Measurements from ENCODE around the gene ARHGAP23. TPM values are rescaled to one million over a fixed set of nuclear protein-coding genes. Genes with fewer than 3 reads are reported as not detected.
"Not testable (repeated sequence)": the region's sequence is repeated elsewhere in the genome, so short reads cannot be mapped to it uniquely, and the experiment has no call there.

Gene ARHGAP23
- total RNA-seq, 2 experiments from 2014 or later, result 0.40 to 0.47 TPM

- Mint-ChIP-seq H3K27ac (no peak overlapping the region), H3K27me3 (no peaks in the 10 kb centered on the region), H3K4me3 (no peak overlapping the region), H3K9me3 (no peaks in the 10 kb centered on the region), H3K36me3 (ENCODE audit: low read depth) (no peaks in the 10 kb centered on the region), H3K4me1 (ENCODE audit: low read depth) (peaks cover 7% of the 10 kb centered on the region)
- ChIA-PET CTCF (interaction anchor here (1.0 to 3.8 kb wide), 3 partner anchors 31 to 62 kb away, joined by 3 to 18 read pairs (median 5); no protein-coding TSS in a partner anchor), POLR2A (no interaction called here)
- ATAC-seq (no peak), DNase-seq (no peak)
- no peak for TF ChIP-seq CTCF (IDR thresholded peaks at IDR 0.05)
- intact Hi-C loops (cut with micrococcal nuclease), result no loop called here
Observed at GRCh38 chr17:38485146-38485468, 56.8 kb downstream of the ARHGAP23 start.

GRCh38 chr17:38485681-38486298 lies 57.5 kb downstream of the ARHGAP23 start:
- H3K4me3 Mint-ChIP-seq; H3K27me3 Mint-ChIP-seq; H3K9me3 Mint-ChIP-seq; intact Hi-C loops (cut with micrococcal nuclease); POLR2A ChIA-PET; H3K27ac Mint-ChIP-seq; H3K4me1 Mint-ChIP-seq (ENCODE audit: low read depth); H3K36me3 Mint-ChIP-seq (ENCODE audit: low read depth): not testable (repeated sequence)
- peak; percentile 42 for ATAC-seq
- peak; percentile 58 for DNase-seq
- CTCF ChIA-PET, result interaction anchor here (1.0 to 3.8 kb wide), 3 partner anchors 31 to 71 kb away, joined by 3 to 18 read pairs (median 4); no protein-coding TSS in a partner anchor

GRCh38 chr17:38489774-38490173 lies 61.5 kb downstream of the ARHGAP23 start:
- ATAC-seq, H3K9me3 Mint-ChIP-seq: not testable (repeated sequence)
- intact Hi-C loops (cut with micrococcal nuclease), result loop anchor here (5.0 kb wide), 2 partner anchors 67 to 93 kb away; no protein-coding TSS in a partner anchor

GRCh38 chr17:38491346-38492066 lies 63.2 kb downstream of the ARHGAP23 start:
- H3K4me3 Mint-ChIP-seq; H3K27me3 Mint-ChIP-seq; DNase-seq; H3K36me3 Mint-ChIP-seq (ENCODE audit: low read depth); ATAC-seq; H3K9me3 Mint-ChIP-seq; H3K27ac Mint-ChIP-seq; POLR2A ChIA-PET; H3K4me1 Mint-ChIP-seq (ENCODE audit: low read depth): not testable (repeated sequence)
- intact Hi-C loops (cut with micrococcal nuclease), result loop anchor here (1.0 to 5.0 kb wide), 3 partner anchors 69 to 176 kb away; no protein-coding TSS in a partner anchor
- CTCF ChIA-PET, result interaction anchor here (0.6 to 2.5 kb wide), 7 partner anchors 17 to 175 kb away, joined by 3 to 19 read pairs (median 4); no protein-coding TSS in a partner anchor

More at GRCh38 chr17:38489774-38490173, 61.5 kb downstream of the ARHGAP23 start:
- H3K36me3 Mint-ChIP-seq (ENCODE audit: low read depth); H3K27ac Mint-ChIP-seq; H3K27me3 Mint-ChIP-seq; POLR2A ChIA-PET; H3K4me3 Mint-ChIP-seq; DNase-seq; H3K4me1 Mint-ChIP-seq (ENCODE audit: low read depth): not testable (repeated sequence)
- CTCF ChIA-PET, result interaction anchor here (1.0 to 1.8 kb wide), 3 partner anchors 48 to 178 kb away, joined by 3 to 4 read pairs (median 3); no protein-coding TSS in a partner anchor

- ChIA-PET POLR2A (interaction anchor here (1.1 kb wide), 1 partner anchor 175 kb away, joined by 4 read pairs; no protein-coding TSS in a partner anchor), CTCF (interaction anchor here (0.6 to 2.5 kb wide), 12 partner anchors 17 to 175 kb away, joined by 3 to 19 read pairs (median 4); no protein-coding TSS in a partner anchor)
- intact Hi-C loops (cut with micrococcal nuclease), result loop anchor here (1.0 to 5.0 kb wide), 3 partner anchors 70 to 175 kb away; no protein-coding TSS in a partner anchor
- peak; percentile 67 for TF ChIP-seq CTCF (IDR thresholded peaks at IDR 0.05)
- H3K9me3 Mint-ChIP-seq; H3K27me3 Mint-ChIP-seq; H3K27ac Mint-ChIP-seq; H3K4me3 Mint-ChIP-seq; H3K4me1 Mint-ChIP-seq (ENCODE audit: low read depth); H3K36me3 Mint-ChIP-seq (ENCODE audit: low read depth): not testable (repeated sequence)
- DNase-seq (peak; percentile 98), ATAC-seq (peak; percentile 83)
Observed at GRCh38 chr17:38492067-38493040, 64.1 kb downstream of the ARHGAP23 start.

- intact Hi-C loops (cut with micrococcal nuclease), result loop anchor here (5.0 kb wide), 2 partner anchors 72 to 88 kb away; no protein-coding TSS in a partner anchor
Observed at GRCh38 chr17:38494152-38494551, 65.9 kb downstream of the ARHGAP23 start.

GRCh38 chr17:38497656-38498055 lies 69.4 kb downstream of the ARHGAP23 start:
- DNase-seq; intact Hi-C loops (cut with micrococcal nuclease): not testable (repeated sequence)
- CTCF ChIA-PET, result interaction anchor here (0.9 kb wide), 1 partner anchor 12 kb away, joined by 3 read pairs; no protein-coding TSS in a partner anchor

More at GRCh38 chr17:38494152-38494551, 65.9 kb downstream of the ARHGAP23 start:
- H3K27me3 Mint-ChIP-seq; H3K27ac Mint-ChIP-seq; H3K4me1 Mint-ChIP-seq (ENCODE audit: low read depth); H3K4me3 Mint-ChIP-seq; DNase-seq; POLR2A ChIA-PET; ATAC-seq; H3K9me3 Mint-ChIP-seq; H3K36me3 Mint-ChIP-seq (ENCODE audit: low read depth): not testable (repeated sequence)
- CTCF ChIA-PET, result interaction anchor here (1.2 kb wide), 1 partner anchor 43 kb away, joined by 4 read pairs; no protein-coding TSS in a partner anchor

More at GRCh38 chr17:38497656-38498055, 69.4 kb downstream of the ARHGAP23 start:
- H3K27ac Mint-ChIP-seq; H3K36me3 Mint-ChIP-seq (ENCODE audit: low read depth); H3K9me3 Mint-ChIP-seq; H3K27me3 Mint-ChIP-seq; H3K4me3 Mint-ChIP-seq; H3K4me1 Mint-ChIP-seq (ENCODE audit: low read depth); ATAC-seq; POLR2A ChIA-PET: not testable (repeated sequence)
